Spinal cord (tissue), 10 donors: Measurements from ENCODE around the gene ITGA11. TPM values are rescaled to one million over a fixed set of nuclear protein-coding genes. Genes with fewer than 3 reads are reported as not detected.

Experiments used
- DNase-seq, 6 donors: peaks; one replicate each; pipeline versions ENCODE4 v3.0.0 to v3.0.0-alpha.2; 2013 to 2015; ENCODE audit warnings: low spot score in 6 of 6, low read depth in 4 of 6
- H3K27ac ChIP-seq: one replicate; pipeline ENCODE4 v1.5.1; 2013; ENCODE audit warnings: low read depth, low read length, control low read depth
- H3K27me3 ChIP-seq: one replicate; pipeline ENCODE4 v1.6.1; 2013; ENCODE audit warnings: low read length; ENCODE audit not compliant: control insufficient read depth, insufficient read depth
- H3K36me3 ChIP-seq: one replicate; pipeline ENCODE4 v1.6.1; 2013; ENCODE audit warnings: low read length; ENCODE audit not compliant: control insufficient read depth, insufficient read depth
- H3K4me1 ChIP-seq: one replicate; pipeline ENCODE4 v1.6.1; 2013; ENCODE audit warnings: low read length; ENCODE audit not compliant: control insufficient read depth, insufficient read depth
- H3K4me3 ChIP-seq: one replicate; pipeline ENCODE4 v1.5.1; 2013; ENCODE audit warnings: low read depth, low read length, control low read depth
- H3K9me3 ChIP-seq: one replicate; pipeline ENCODE4 v1.6.1; 2013; ENCODE audit warnings: low read length; ENCODE audit not compliant: control insufficient read depth, insufficient read depth
- WGBS: methylation state at CpG from one replicate; pipeline ENCODE4 v1.1.5; 2013; ENCODE audit warnings: missing lambda C conversion rate; ENCODE audit not compliant: insufficient coverage; 5-methylcytosine and 5-hydroxymethylcytosine counted together
- polyA plus RNA-seq, 2 donors: library from polyadenylated mRNA; unstranded; fragments of 120-200 nt; gene quantifications; one replicate each; pipeline ENCODE4 v1.2.1, GENCODE V29; 2013; ENCODE audit not compliant: insufficient read length in 2 of 2
- total RNA-seq, 2 donors: library from RNA; depleted of rRNA in 1 of 2; stranded (reverse); fragments of 120-200 nt in 1 of 2; fragments of >200 nt in 1 of 2; gene quantifications; one replicate each; pipeline versions ENCODE4 v1.2.3 to v1.2.4, GENCODE V29; 2013 to 2014
- donor health status: healthy.

ITGA11 gene
- total and polyA plus RNA-seq, 4 donors = 4.8 to 18.7 (median 7.4) TPM

DNA sequence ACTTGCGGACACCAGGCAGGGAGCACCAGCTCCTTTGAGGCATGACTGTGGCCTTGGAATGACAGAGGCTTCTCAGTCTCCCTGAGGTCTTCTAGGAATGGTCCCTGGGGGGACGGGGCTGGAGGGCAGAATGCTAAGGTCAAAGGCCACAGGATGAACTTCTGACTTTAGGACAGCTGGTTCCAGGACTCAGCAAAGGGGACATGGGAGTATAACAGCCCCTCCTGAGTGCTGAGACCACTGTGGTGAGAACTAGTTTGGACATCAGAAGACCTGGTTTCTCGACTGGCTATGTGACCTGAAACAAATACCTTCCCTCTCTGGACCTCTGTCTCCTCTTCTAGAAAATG lies 17.8 kb downstream of the ITGA11 start:
- no peak overlapping the region for H3K27ac ChIP-seq
- no peaks in the 10 kb centered on the region for H3K27me3 ChIP-seq
- H3K9me3 ChIP-seq = peaks cover 1% of the 10 kb centered on the region
- H3K4me3 ChIP-seq = no peak overlapping the region
- WGBS = 90% methylated on average over 1 of the region's 3 CpGs
- H3K4me1 ChIP-seq = peaks cover 8% of the 10 kb centered on the region
- no peaks in the 10 kb centered on the region for H3K36me3 ChIP-seq
- DNase-seq = no peak

DNA sequence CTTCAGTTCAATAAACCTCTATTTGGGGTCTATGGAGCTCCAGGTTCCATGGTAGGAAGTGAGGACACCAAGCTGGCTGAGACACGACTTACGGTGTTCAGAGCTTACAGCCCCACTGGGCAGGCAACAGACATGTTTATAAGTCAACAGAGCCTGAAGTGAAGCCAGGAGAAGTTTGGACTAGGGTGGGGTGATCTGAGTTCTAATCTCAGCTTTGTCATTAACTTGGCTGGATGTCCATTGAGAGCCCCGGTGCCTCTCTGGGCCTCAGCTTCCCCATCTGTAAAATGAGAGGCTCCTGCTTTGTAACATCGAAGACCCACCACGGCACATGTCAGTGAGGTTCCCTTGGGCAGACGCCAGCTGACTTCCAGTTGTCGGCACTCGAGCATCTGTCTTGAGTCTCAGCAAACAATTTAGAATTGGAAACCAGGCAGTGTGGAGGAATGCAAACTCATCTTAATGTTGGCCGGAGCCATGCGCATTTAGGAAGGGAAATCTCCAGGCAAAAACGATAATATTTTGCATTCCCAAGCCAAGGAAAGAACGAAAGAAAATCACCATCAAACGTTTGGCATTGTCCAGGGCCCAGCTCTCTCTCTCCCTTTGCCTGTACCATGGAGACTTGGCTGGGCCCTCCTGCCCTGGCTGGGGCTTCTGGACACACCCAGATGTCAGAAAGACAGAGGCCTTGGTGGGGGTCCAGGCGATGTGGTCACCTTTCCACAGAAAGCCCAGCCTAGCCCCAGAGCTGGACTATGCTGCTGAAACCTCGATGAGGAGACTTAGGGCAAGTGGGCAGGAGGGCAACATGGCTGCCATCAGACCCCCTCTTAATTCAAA lies 18.4 kb downstream of the ITGA11 start:
- Histone ChIP-seq H3K27me3 (no peaks in the 10 kb centered on the region), H3K4me3 (no peak overlapping the region), H3K27ac (no peak overlapping the region), H3K9me3 (peaks cover 1% of the 10 kb centered on the region), H3K4me1 (peaks cover 2% of the 10 kb centered on the region), H3K36me3 (no peaks in the 10 kb centered on the region)
- WGBS = 94% methylated on average over 14 of the region's 15 CpGs
- no peak for DNase-seq

DNA sequence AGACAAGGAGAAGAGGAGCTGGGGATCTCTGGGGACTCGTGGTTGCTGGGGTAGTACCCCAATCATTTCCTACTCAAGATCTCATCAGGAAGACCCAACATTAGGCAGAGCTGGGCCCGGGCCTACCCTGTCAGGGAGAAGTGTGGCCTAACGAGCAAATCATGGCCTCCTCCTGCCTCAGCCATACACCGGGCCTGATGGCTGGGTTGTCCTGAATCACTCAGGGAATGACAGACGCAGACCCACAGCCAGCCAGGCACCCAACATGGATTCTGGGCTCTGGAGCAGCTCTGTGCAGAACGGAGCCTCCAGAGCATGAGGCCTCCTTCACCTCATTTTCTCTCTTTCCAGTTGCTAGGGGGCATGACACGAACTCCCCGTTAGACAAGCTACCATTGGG lies 19.7 kb downstream of the ITGA11 start:
- Histone ChIP-seq H3K36me3 (no peaks in the 10 kb centered on the region), H3K9me3 (no peaks in the 10 kb centered on the region), H3K27ac (no peak overlapping the region), H3K27me3 (no peaks in the 10 kb centered on the region), H3K4me3 (no peak overlapping the region), H3K4me1 (no peaks in the 10 kb centered on the region)
- 83% methylated on average over 2 of the region's 8 CpGs for WGBS
- DNase-seq = no peak

DNA sequence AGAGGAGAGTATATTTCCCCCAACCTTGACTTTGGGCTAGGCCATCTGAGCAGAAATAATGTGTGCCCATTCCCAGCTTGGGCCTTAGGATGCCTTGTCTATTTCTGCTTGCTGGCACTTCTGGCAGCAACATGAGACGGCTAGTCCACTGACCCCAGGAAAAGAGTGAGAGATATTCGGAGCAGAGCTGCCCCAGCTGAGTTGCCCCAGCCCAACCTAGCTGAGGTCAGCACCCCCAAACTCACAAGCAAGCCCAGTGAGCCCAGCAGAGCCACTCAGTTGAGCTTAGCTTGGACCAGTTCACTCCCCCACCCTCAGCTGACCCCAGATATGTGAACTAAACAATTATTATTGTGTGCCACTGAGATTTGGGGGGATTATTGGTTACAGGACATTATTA lies 20.2 kb downstream of the ITGA11 start:
- WGBS = 88% methylated on average over 2 of the region's 2 CpGs
- H3K36me3 ChIP-seq = no peaks in the 10 kb centered on the region
- no peak for DNase-seq
- no peaks in the 10 kb centered on the region for H3K4me1 ChIP-seq
- H3K27ac ChIP-seq = no peak overlapping the region
- no peaks in the 10 kb centered on the region for H3K27me3 ChIP-seq
- no peak overlapping the region for H3K4me3 ChIP-seq
- H3K9me3 ChIP-seq = no peaks in the 10 kb centered on the region

DNA sequence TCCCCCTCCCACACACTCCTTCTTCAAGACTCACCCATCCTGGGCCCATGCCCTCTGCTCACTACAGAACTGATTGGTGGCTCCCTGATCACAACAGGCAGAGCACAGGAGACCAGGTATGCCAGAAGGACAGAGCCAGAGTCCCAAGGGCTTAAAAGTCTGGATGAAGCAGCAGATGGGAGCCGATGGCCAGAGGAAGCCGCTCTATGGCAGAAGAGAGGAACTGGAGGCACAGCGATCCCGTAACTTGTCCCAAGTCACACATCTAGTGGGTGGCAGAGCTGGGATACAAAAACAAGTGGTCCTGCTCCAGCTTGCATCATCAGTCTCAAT lies 20.7 kb downstream of the ITGA11 start:
- WGBS = 100% methylated on average over 4 of the region's 4 CpGs
- no peaks in the 10 kb centered on the region for H3K4me1 ChIP-seq
- no peak overlapping the region for H3K4me3 ChIP-seq
- no peak for DNase-seq
- H3K9me3 ChIP-seq = no peaks in the 10 kb centered on the region
- H3K27me3 ChIP-seq = no peaks in the 10 kb centered on the region
- no peaks in the 10 kb centered on the region for H3K36me3 ChIP-seq
- no peak overlapping the region for H3K27ac ChIP-seq

DNA sequence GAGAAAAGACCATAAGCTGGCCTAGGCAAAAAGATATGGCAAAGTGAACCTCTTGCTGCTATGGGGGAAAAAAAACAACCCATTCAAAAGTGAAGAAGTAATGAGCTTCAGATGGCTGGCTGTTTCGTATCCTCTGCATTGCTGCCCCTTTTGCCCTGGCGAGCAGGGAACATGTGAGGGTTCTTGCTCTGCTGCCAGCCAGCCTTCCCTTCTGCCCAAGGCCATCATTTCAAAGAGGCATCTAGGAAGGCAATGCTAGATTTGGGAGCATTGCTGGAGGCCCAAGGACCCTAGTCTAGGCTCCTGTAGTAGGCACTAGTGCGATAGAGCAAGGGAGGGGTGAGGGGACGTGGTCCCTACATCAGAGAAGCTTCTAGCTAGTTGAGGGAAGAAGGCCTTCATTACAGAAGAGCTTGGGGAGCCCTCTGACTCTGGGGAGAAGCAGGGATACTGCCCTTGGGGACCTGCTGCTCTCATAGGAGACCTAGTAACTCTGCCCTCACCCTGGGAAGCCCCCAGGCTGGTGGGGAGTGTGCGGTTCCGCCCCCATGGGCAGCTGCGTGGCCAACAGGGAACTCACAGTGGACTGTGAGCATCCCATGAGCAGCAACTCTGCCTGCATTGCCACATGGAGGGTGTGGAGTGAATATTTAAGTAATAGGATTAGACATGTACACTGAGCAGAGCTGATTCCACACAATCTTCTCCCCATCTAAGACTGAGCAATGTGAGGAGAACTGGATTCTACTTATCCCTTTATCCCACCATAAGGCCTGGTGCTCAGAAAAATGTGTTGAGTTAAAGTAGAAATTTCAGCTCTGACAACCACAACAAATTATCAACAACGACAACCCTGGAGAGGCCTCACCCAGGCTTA lies 21.3 kb downstream of the ITGA11 start:
- no peak for DNase-seq
- Histone ChIP-seq H3K27me3 (no peaks in the 10 kb centered on the region), H3K36me3 (no peaks in the 10 kb centered on the region), H3K4me3 (no peak overlapping the region), H3K4me1 (no peaks in the 10 kb centered on the region), H3K9me3 (no peaks in the 10 kb centered on the region), H3K27ac (no peak overlapping the region)
- 87% methylated on average over 8 of the region's 8 CpGs for WGBS

DNA sequence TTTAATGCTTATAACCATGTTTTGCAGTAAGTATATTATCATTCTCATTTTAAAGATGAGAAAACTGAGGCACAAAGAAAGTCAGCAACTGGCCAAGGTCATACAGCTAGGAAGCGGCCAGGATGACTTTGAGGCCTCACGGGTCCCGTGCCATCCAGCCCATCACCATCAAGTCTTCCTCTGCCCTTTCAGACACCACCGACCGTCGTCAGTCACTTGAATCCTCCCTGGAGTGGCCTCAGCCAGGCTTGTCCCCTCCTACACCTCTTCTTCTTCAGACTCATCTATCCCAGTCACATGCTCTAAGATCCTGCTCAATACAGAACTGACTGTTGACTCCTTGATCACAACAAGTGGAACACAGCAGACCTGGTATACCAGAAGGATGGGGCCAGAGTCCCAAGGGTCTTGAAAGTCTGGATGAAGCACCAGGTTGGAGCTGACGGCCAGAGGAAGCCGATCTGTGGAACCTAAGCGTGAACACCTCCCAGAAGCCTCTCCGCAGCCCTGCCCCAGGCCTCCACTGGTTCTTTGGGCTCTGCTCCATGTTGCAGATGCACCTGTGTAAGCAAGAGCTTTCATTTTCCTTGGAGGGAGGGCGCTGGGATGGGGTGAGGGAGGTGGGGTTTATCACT lies 22.1 kb downstream of the ITGA11 start:
- Histone ChIP-seq H3K4me3 (no peak overlapping the region), H3K9me3 (no peaks in the 10 kb centered on the region), H3K27ac (no peak overlapping the region), H3K36me3 (no peaks in the 10 kb centered on the region), H3K27me3 (no peaks in the 10 kb centered on the region), H3K4me1 (no peaks in the 10 kb centered on the region)
- 93% methylated on average over 10 of the region's 11 CpGs for whole genome bisulfite sequencing
- peak in 1 of 6 donors; percentile 25 for DNase-seq

DNA sequence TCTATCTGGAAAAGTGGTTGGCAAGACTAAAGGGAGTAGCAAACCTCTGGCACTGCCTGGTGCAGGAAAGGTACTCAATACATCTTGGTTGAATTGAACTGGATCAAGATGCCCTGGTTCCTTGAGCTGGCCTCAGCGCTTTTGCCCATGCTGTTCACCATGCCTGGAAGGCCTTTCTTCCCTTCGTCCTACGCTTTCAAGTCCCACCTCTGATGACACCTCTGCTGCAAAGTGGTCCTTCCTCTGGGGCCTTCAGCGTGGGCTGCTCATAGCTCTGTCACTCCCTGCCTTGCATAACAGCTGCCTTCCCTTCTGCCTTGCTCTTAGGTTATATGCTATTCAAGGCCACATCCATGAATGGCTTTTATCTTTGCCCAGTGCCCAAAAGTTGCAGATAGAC lies 23.0 kb downstream of the ITGA11 start:
- Histone ChIP-seq H3K4me1 (no peaks in the 10 kb centered on the region), H3K27me3 (no peaks in the 10 kb centered on the region), H3K9me3 (no peaks in the 10 kb centered on the region), H3K4me3 (no peak overlapping the region), H3K36me3 (no peaks in the 10 kb centered on the region), H3K27ac (no peak overlapping the region)
- DNase-seq = no peak
- 87% methylated on average over 4 of the region's 4 CpGs for WGBS

DNA sequence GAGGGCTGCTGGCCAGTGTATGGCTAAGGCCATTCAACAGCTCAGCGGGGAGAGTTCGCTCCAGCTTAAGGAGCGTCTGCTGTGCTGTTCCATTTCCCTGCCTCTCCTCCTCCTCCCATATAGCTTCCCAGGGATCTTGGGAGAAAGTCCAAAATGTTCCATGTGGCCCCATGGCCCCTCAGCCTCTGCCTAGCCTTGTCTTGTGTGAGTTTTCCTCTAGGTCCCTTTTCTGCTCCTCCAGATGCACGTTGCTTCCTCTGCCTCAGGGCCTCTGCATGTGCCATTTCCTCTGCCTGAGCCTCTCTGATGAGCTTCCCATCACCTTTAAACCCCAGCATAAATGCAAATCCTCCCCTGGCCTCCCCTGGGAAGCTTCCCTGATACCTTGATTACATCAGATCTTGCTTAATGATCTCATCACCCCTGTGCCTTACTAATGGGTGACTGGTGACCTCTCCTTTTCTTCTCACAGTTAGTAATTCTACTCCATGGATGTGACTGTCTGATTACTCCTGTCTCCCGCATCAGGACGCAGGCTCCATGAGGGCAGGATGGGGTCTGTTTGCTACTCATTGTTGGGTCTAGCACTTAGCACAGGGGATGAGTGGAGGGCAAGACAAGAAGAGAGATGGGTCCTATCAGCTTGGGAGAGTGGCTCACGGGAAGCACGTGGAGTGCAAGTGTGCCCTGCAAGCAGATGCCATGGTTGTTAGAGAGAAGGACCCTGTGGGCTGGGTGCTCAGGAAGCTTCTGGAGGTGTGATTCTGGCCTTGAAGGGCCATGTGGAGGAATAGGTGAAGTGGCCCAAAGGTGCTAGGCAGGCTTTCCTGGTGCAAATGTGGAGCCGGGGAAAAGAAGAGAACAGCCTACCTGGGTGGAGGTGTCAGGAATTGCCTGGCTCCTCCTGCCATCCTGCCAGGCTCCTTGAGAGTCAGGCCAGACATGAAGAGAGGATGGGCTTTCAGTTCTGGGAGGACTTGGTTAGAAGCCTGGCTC lies 23.8 kb downstream of the ITGA11 start:
- H3K27me3 ChIP-seq = no peaks in the 10 kb centered on the region

More for the DNA sequence above, 23.8 kb downstream of the ITGA11 start:
- H3K36me3 ChIP-seq = no peaks in the 10 kb centered on the region
- no peaks in the 10 kb centered on the region for H3K9me3 ChIP-seq
- H3K4me3 ChIP-seq = no peak overlapping the region
- WGBS = 90% methylated on average over 9 of the region's 9 CpGs
- no peaks in the 10 kb centered on the region for H3K4me1 ChIP-seq
- no peak for DNase-seq
- H3K27ac ChIP-seq = no peak overlapping the region
